ENCODE measurements around the gene TMEM163.
"Not testable (repeated sequence)": the region's sequence is repeated elsewhere in the genome, so short reads cannot be mapped to it uniquely, and the experiment has no call there.

Gene TMEM163

GRCh38 chr2:134489732-134490384 is 228.9 kb downstream of the TMEM163 start:
- no peak for DNase-seq (ENCODE audit: low spot score)

GRCh38 chr2:134482766-134483340 is 235.9 kb downstream of the TMEM163 start:
- DNase-seq (ENCODE audit: low spot score) = no peak

- DNase-seq (ENCODE audit: low spot score) = no peak
Observed at GRCh38 chr2:134482131-134482723, 236.6 kb downstream of the TMEM163 start.

- no peak for DNase-seq (ENCODE audit: low spot score)
Observed at GRCh38 chr2:134479696-134480330, 239.0 kb downstream of the TMEM163 start.

GRCh38 chr2:134476982-134477381 is 241.8 kb downstream of the TMEM163 start:
- DNase-seq (ENCODE audit: low spot score) = not testable (repeated sequence)

- DNase-seq (ENCODE audit: low spot score) = no peak
Observed at GRCh38 chr2:134470561-134471168, 248.1 kb downstream of the TMEM163 start.

GRCh38 chr2:134469516-134470115 is 249.2 kb downstream of the TMEM163 start:
- no peak for DNase-seq (ENCODE audit: low spot score)

GRCh38 chr2:134468776-134469175 is 250.0 kb downstream of the TMEM163 start:
- DNase-seq (ENCODE audit: low spot score) = no peak

GRCh38 chr2:134468164-134468563 is 250.6 kb downstream of the TMEM163 start:
- DNase-seq (ENCODE audit: low spot score) = no peak

GRCh38 chr2:134466141-134466540 is 252.7 kb downstream of the TMEM163 start:
- no peak for DNase-seq (ENCODE audit: low spot score)

GRCh38 chr2:134465228-134466105 is 253.3 kb downstream of the TMEM163 start:
- no peak for DNase-seq (ENCODE audit: low spot score)

GRCh38 chr2:134463699-134464022 is 255.1 kb downstream of the TMEM163 start:
- no peak for DNase-seq (ENCODE audit: low spot score)

- no peak for DNase-seq (ENCODE audit: low spot score)
Observed at GRCh38 chr2:134462791-134463698, 255.8 kb downstream of the TMEM163 start.

- DNase-seq (ENCODE audit: low spot score) = no peak
Observed at GRCh38 chr2:134462275-134462674, 256.5 kb downstream of the TMEM163 start.

- no peak for DNase-seq (ENCODE audit: low spot score)
Observed at GRCh38 chr2:134461511-134461910, 257.3 kb downstream of the TMEM163 start.

- DNase-seq (ENCODE audit: low spot score) = no peak
Observed at GRCh38 chr2:134460583-134460998, 258.2 kb downstream of the TMEM163 start.

GRCh38 chr2:134459706-134460406 is 258.9 kb downstream of the TMEM163 start:
- DNase-seq (ENCODE audit: low spot score) = no peak

- no peak for DNase-seq (ENCODE audit: low spot score)
Observed at GRCh38 chr2:134458950-134459349, 259.9 kb downstream of the TMEM163 start.

GRCh38 chr2:134458473-134458853 is 260.3 kb downstream of the TMEM163 start:
- DNase-seq (ENCODE audit: low spot score) = no peak
